A673 (cell line): ENCODE results near the gene CHST9. TPM values are rescaled to one million over a fixed set of nuclear protein-coding genes. Genes with fewer than 3 reads are reported as not detected.

Experiments
- BruUV-seq: library from RNA; stranded (reverse); fragments of 400-500 nt; replicated peaks from 2 replicates; lab custom pipeline; 2021; lab: Mats Ljungman, UMichigan
- CTCF ChIA-PET: fragments of 300-600 bp; sonication (Branson Sonifier 250); formaldehyde crosslinking; loops from one replicate; lab custom pipeline; 2022; ENCODE audit warnings: antibody characterized with exemption; lab: Charles Lee
- POLR2A ChIA-PET: fragments of 300-600 bp; sonication (Branson Sonifier 250); formaldehyde crosslinking; loops from one replicate; lab custom pipeline; 2022; ENCODE audit warnings: antibody characterized with exemption; ENCODE audit not compliant: low non-redundant PET; lab: Charles Lee
- DNase-seq: peaks from one replicate; pipeline ENCODE4 v3.0.0-alpha.2; 2015; ENCODE audit warnings: low spot score
- H3K27ac ChIP-seq: fragments of 200-600 bp; sonication (generic); 2 replicates; pipeline ENCODE4 v1.5.1; 2016; ENCODE audit warnings: mixed run types, low read depth, mild to moderate bottlenecking, mixed read lengths, antibody characterized with exemption, low read length; ENCODE audit not compliant: poor library complexity, severe bottlenecking
- H3K27me3 ChIP-seq: fragments of 200-600 bp; sonication (generic); replicated peaks from 2 replicates; pipeline ENCODE4 v1.6.1; 2017; ENCODE audit warnings: mixed run types, low read depth, mild to moderate bottlenecking, mixed read lengths, antibody characterized with exemption, low read length; ENCODE audit not compliant: insufficient read depth, poor library complexity
- H3K36me3 ChIP-seq: fragments of 200-600 bp; sonication (generic); 2 replicates; pipeline ENCODE4 v1.6.1; 2016; ENCODE audit warnings: mixed run types, mild to moderate bottlenecking, mixed read lengths, antibody characterized with exemption, low read length; ENCODE audit not compliant: insufficient read depth, poor library complexity, severe bottlenecking
- H3K4me1 ChIP-seq: fragments of 200-600 bp; sonication (generic); 2 replicates; pipeline ENCODE4 v1.6.1; 2017; ENCODE audit warnings: mixed run types, mild to moderate bottlenecking, mixed read lengths, antibody characterized with exemption, low read length; ENCODE audit not compliant: insufficient read depth, poor library complexity, severe bottlenecking
- H3K4me3 ChIP-seq: fragments of 200-600 bp; sonication (generic); 2 replicates; pipeline ENCODE4 v1.5.1; 2016; ENCODE audit warnings: low read depth, mixed run types, mild to moderate bottlenecking, mixed read lengths, low read length; ENCODE audit not compliant: poor library complexity, severe bottlenecking
- H3K9me3 ChIP-seq: fragments of 200-600 bp; sonication (generic); 2 replicates; pipeline ENCODE4 v1.6.1; 2016; ENCODE audit warnings: mixed run types, low read depth, mild to moderate bottlenecking, mixed read lengths, antibody characterized with exemption, low read length; ENCODE audit not compliant: poor library complexity, severe bottlenecking
- EZH2 ChIP-seq: fragments of 200-600 bp; sonication (generic); IDR thresholded peaks from 2 replicates; pipeline ENCODE4 v1.6.1; 2017; ENCODE audit warnings: borderline replicate concordance, low read depth, mild to moderate bottlenecking, mixed read lengths, antibody characterized with exemption, low read length; ENCODE audit not compliant: poor library complexity, severe bottlenecking
- intact Hi-C: fragments of 100-400 bp; cut with micrococcal nuclease; formaldehyde crosslinking; loops from one replicate; pipeline ENCODE4 v1.10.0; 2022; ENCODE audit not compliant: unreplicated experiment
- total RNA-seq: library from RNA; stranded (reverse); gene quantifications from 2 replicates; pipeline ENCODE4 v1.2.3, GENCODE V29; 2021
- TF ChIP-seq, protein P1 (sequence below): fragments of 300-800, 200-600 bp; sonication (generic); conservative IDR thresholded peaks from 2 replicates; pipeline ENCODE4 v1.5.1; 2017; ENCODE audit warnings: low read depth, mild to moderate bottlenecking, antibody characterized with exemption, low read length, moderate library complexity, mixed read lengths

Gene CHST9
- total RNA-seq, 1 experiment from 2014 or later, result not detected

- intact Hi-C loops, result no loop called here
- no peaks in the 10 kb centered on the region for H3K36me3 ChIP-seq
- H3K27me3 ChIP-seq, result no peaks in the 10 kb centered on the region
- H3K4me3 ChIP-seq, result no peak overlapping the region
- no peaks in the 10 kb centered on the region for H3K4me1 ChIP-seq
- no peaks in the 10 kb centered on the region for H3K9me3 ChIP-seq
- DNase-seq, result no peak
- ChIA-PET CTCF (no interaction called here), POLR2A (no interaction called here)
- TF ChIP-seq, protein P1, sequence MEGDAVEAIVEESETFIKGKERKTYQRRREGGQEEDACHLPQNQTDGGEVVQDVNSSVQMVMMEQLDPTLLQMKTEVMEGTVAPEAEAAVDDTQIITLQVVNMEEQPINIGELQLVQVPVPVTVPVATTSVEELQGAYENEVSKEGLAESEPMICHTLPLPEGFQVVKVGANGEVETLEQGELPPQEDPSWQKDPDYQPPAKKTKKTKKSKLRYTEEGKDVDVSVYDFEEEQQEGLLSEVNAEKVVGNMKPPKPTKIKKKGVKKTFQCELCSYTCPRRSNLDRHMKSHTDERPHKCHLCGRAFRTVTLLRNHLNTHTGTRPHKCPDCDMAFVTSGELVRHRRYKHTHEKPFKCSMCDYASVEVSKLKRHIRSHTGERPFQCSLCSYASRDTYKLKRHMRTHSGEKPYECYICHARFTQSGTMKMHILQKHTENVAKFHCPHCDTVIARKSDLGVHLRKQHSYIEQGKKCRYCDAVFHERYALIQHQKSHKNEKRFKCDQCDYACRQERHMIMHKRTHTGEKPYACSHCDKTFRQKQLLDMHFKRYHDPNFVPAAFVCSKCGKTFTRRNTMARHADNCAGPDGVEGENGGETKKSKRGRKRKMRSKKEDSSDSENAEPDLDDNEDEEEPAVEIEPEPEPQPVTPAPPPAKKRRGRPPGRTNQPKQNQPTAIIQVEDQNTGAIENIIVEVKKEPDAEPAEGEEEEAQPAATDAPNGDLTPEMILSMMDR, result no peak
- TF ChIP-seq EZH2, result no peak
- no TSS peak for BruUV-seq
- no peak overlapping the region for H3K27ac ChIP-seq
Measured at GRCh38 chr18:27081701-27082100, 103.4 kb downstream of the CHST9 start.

DNA sequence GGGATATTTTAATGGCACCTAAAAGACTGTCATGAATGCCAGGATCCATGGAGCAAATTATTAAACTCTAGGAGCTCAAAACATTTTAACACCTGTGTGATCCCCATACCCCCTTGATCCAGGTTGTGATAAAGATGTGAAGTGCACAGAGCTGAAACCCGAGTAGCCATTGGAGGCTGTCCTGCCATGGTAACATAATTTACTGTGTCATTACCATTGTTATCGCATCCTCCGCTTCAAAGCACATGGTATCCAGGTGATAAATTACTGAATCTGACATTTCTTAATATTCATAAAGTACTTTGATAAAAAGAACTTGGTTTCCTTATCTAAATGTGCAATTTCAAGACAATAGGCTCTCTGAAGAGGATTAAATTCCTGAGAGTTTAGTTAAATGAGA, 109.3 kb downstream of the CHST9 start:
- Histone ChIP-seq H3K27ac (no peak overlapping the region), H3K36me3 (no peaks in the 10 kb centered on the region), H3K4me3 (no peak overlapping the region), H3K4me1 (no peaks in the 10 kb centered on the region), H3K9me3 (no peaks in the 10 kb centered on the region), H3K27me3 (no peaks in the 10 kb centered on the region)
- POLR2A ChIA-PET, result no interaction called here
- intact Hi-C loops, result no loop called here
- no TSS peak for BruUV-seq
- CTCF ChIA-PET, result no interaction called here
- DNase-seq, result no peak
- TF ChIP-seq, protein P1, result no peak
- TF ChIP-seq EZH2, result no peak

DNA sequence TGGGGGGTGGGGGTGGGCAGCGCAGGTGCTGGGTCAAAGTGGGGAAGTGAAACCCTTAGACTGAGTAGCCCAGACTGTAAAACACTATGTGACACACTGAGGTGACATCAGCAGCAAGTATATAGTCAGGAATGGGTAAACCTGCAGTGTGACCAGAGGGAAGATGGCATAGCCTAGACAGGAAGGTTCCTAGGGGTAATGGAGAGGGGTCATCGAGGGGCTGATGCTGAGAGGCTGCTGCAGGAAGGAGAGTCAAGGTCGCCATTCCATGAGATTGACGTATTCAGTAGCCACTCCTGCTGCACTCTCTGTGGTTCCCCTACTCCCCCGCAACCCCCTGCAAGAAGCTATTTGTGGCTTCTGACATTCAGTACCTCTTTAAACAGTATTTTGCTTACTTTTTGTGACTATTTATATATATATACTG, 111.7 kb downstream of the CHST9 start:
- ChIA-PET POLR2A (no interaction called here), CTCF (no interaction called here)
- Histone ChIP-seq H3K36me3 (no peaks in the 10 kb centered on the region), H3K4me1 (no peaks in the 10 kb centered on the region), H3K9me3 (no peaks in the 10 kb centered on the region), H3K27me3 (no peaks in the 10 kb centered on the region), H3K27ac (no peak overlapping the region), H3K4me3 (no peak overlapping the region)
- no peak for DNase-seq
- intact Hi-C loops, result no loop called here
- no peak for TF ChIP-seq EZH2
- TF ChIP-seq, protein P1, result no peak
- no TSS peak for BruUV-seq
